ENCODE measurements around the gene NAXD.

- TF ChIP-seq POLR2AphosphoS5 (IDR thresholded peaks at IDR 0.05; ENCODE audit: borderline replicate concordance, low read depth, low read length), result no peak
- no peak for TF ChIP-seq EZH2 (IDR thresholded peaks at IDR 0.05)
Observed at GRCh38 chr13:110590577-110590976, 24.8 kb upstream of the NAXD start.

All from SK-N-MC (cell line).